ENCODE results near the gene SLC10A4. TPM values are rescaled to one million over a fixed set of nuclear protein-coding genes. Genes with fewer than 3 reads are reported as not detected.

The SLC10A4 gene, protein sequence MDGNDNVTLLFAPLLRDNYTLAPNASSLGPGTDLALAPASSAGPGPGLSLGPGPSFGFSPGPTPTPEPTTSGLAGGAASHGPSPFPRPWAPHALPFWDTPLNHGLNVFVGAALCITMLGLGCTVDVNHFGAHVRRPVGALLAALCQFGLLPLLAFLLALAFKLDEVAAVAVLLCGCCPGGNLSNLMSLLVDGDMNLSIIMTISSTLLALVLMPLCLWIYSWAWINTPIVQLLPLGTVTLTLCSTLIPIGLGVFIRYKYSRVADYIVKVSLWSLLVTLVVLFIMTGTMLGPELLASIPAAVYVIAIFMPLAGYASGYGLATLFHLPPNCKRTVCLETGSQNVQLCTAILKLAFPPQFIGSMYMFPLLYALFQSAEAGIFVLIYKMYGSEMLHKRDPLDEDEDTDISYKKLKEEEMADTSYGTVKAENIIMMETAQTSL
- total RNA-seq (2021; fragmentation: NEBNext Ultra II Directional; extraction: Animal tissue kit (Norgen Biotek cat#: 25700)) (3.6 and 4.5 TPM in 2 replicates), polyA plus RNA-seq (2011; rRNA removed) (5.1 and 5.6 TPM in 2 replicates), polyA minus RNA-seq (2011; rRNA and poly(A)+ RNA removed) (3.1 and 4.7 TPM in 2 replicates)
- 2.9 TPM for polyA plus RNA-seq (2011; cell fraction: cytosol; rRNA removed)
- 3.0 TPM for polyA plus RNA-seq (2011; cell fraction: nucleus; rRNA removed)
- 1.5 to 2.1 TPM (median 1.9 TPM) in 4 replicates for polyA plus RNA-seq (2012, experiment 1 of 2)
- polyA plus RNA-seq (2012, experiment 2 of 2) = 1.4 TPM
- 5.5 TPM for polyA plus RNA-seq (2013, experiment 1 of 2)
- polyA plus RNA-seq (2013, experiment 2 of 2) = 5.6 TPM
- 1.2 TPM for polyA minus RNA-seq (2011; cell fraction: cytosol; rRNA and poly(A)+ RNA removed)
- 4.4 TPM for polyA minus RNA-seq (2011; cell fraction: nucleus; rRNA and poly(A)+ RNA removed)
- long read RNA-seq, experiment 1, transcript SLC10A4-201 (3 exons, 1,790 nt) = major isoform, 6 of 10 reads
- long read RNA-seq, experiment 1, partial matches to known transcripts = 4 of 10 reads
- long read RNA-seq, experiment 1, other reads (novel, unspliced or antisense) = 0 of 10 reads
- long read RNA-seq, experiment 2, partial matches to known transcripts = 0 of 1 reads
- long read RNA-seq, experiment 2, other reads (novel, unspliced or antisense) = 0 of 1 reads

GRCh38 chr4:48483006-48483776 lies at the start of gene SLC10A4:
SLC10A4 (plus strand) TSS chr4:48483343; CDS start chr4:48483562, 219 bp downstream.
- H3K4me3 ChIP-seq (ENCODE audit: extremely low read depth in 1 of 4, insufficient read depth in 2 of 4, low read depth in 3 of 4, low read length in 4 of 4) = peak within 1 kb of the TSS; percentile 20 to 59 (median 42)
- CTCF ChIA-PET (ENCODE audit: partially characterized antibody) = no interaction called here
- TF ChIP-seq EGR1 (IDR thresholded peaks at IDR 0.05; ENCODE audit: borderline replicate concordance, low read depth, low read length) (no peak), KDM1A (IDR thresholded peaks at IDR 0.05; ENCODE audit: borderline replicate concordance, low read length) (0 out of 2 replicates have a peak, but pooled peaks have one; percentile 8), POU5F1 (IDR thresholded peaks at IDR 0.05; ENCODE audit: low read depth, low read length) (no peak), E2F6 (IDR thresholded peaks at IDR 0.05) (peak; percentile 70), ASH2L (IDR thresholded peaks at IDR 0.05; ENCODE audit: low read length) (peak; percentile 3)

More at GRCh38 chr4:48483006-48483776, at the start of gene SLC10A4:
- Histone ChIP-seq H3K9ac (replicated peaks in 1 of 4; ENCODE audit: extremely low read depth in 1 of 4, low read depth in 3 of 4, low read length in 3 of 4) (peak within 1 kb of the TSS in 1 of 4 experiments; percentile 13; a peak in 1 of 7 replicates), H3K4me1 (replicated peaks in 1 of 4; ENCODE audit: control insufficient read depth in 3 of 4, insufficient read depth in 4 of 4, low read length in 3 of 4) (peaks cover 4 to 11% (median 6%) of the 10 kb centered on the region in 4 experiments; a peak in 6 of 7 replicates), H4K20me1 (replicated peaks in 1 of 2; ENCODE audit: control insufficient read depth in 1 of 2, insufficient read depth in 2 of 2, low read length in 2 of 2) (no peaks in the 10 kb centered on the region), H3K27ac (ENCODE audit: low read depth, low read length) (no peak within 1 kb of the TSS), H4K8ac (ENCODE audit: extremely low read depth, insufficient read depth, low read length) (peak within 1 kb of the TSS; percentile 57; the same call in 1 of the 2 replicates), H3K79me2 (ENCODE audit: control insufficient read depth in 1 of 2, insufficient read depth in 2 of 2, low read length in 2 of 2) (no peaks in the 10 kb centered on the region), H3K4me2 (ENCODE audit: insufficient read depth in 1 of 2, low read depth in 2 of 2, low read length in 2 of 2) (peak within 1 kb of the TSS; percentile 70 to 74), H2BK20ac (ENCODE audit: low read length) (no peak within 1 kb of the TSS), H3K14ac (ENCODE audit: insufficient read length) (no peak within 1 kb of the TSS), H3K27me3 (replicated peaks in 1 of 4; ENCODE audit: control insufficient read depth in 3 of 4, extremely low read depth in 1 of 4, insufficient read depth in 3 of 4, low read length in 3 of 4) (peaks cover 18 to 42% (median 36%) of the 10 kb centered on the region in 4 experiments), H2AFZ (ENCODE audit: low read length) (peak within 1 kb of the TSS; percentile 48; the same call in 1 of the 2 replicates), H4K5ac (ENCODE audit: insufficient read length, low read depth, low read length) (no peak within 1 kb of the TSS), H3K23me2 (ENCODE audit: low read depth, low read length) (peaks cover 9% of the 10 kb centered on the region; the same call in 1 of the 2 replicates), H3K23ac (ENCODE audit: insufficient read length) (no peak within 1 kb of the TSS), H4K91ac (replicated peaks; ENCODE audit: insufficient read length, low read length) (peak within 1 kb of the TSS; percentile 94), H2AK5ac (ENCODE audit: low read depth, low read length) (no peak within 1 kb of the TSS), H3K79me1 (ENCODE audit: low read depth, low read length) (no peaks in the 10 kb centered on the region), H3K4ac (replicated peaks; ENCODE audit: insufficient read length, low read depth, low read length) (peak within 1 kb of the TSS; percentile 40), H2BK120ac (replicated peaks; ENCODE audit: low read depth, low read length) (no peak within 1 kb of the TSS), H3K36me3 (ENCODE audit: control insufficient read depth in 2 of 4, insufficient read depth in 4 of 4, low read length in 3 of 4) (peaks cover 0 to 5% (median 0%) of the 10 kb centered on the region in 4 experiments; a peak in 1 of 8 replicates), H2BK12ac (ENCODE audit: low read depth, low read length) (peak within 1 kb of the TSS; percentile 35; the same call in 1 of the 2 replicates), H3K9me3 (ENCODE audit: insufficient read depth in 2 of 2, low read depth in 1 of 2, low read length in 1 of 2) (no peaks in the 10 kb centered on the region), H3K18ac (ENCODE audit: extremely low read depth, low read length) (peak within 1 kb of the TSS; percentile 64; the same call in 1 of the 2 replicates), H3K56ac (replicated peaks; ENCODE audit: insufficient read length, low read depth, low read length) (no peak within 1 kb of the TSS), H2BK15ac (ENCODE audit: low read length) (0 out of 2 replicates have a peak within 1 kb of the TSS, but pooled peaks have one; percentile 2), H2BK5ac (ENCODE audit: low read depth, low read length) (0 out of 2 replicates have a peak within 1 kb of the TSS, but pooled peaks have one; percentile 39)
- 2% methylated on average over 38 of the region's 85 CpGs; no CpG with 5 or more reads in 1 of the 2 experiments for WGBS, 2 experiments (ENCODE audit: extremely low coverage in 1 of 2, insufficient coverage in 1 of 2, insufficient read length in 1 of 2, insufficient replicate concordance in 2 of 2, low coverage in 1 of 2, low lambda C conversion rate in 2 of 2, missing lambda C conversion rate in 1 of 2)
- no peak for FAIRE-seq
- POLR2A ChIA-PET (ENCODE audit: partially characterized antibody) = interaction anchor here (0.7 to 2.2 kb wide), 6 partner anchors 11 to 356 kb away, joined by 3 to 10 read pairs (median 4); partner anchors contain the start of gene SLAIN2
- peak in 1 of 2 experiments; percentile 72 for DNase-seq (ENCODE audit: low read depth in 1 of 2, low spot score in 2 of 2)
